CD4-positive, alpha-beta T cell (primary cell): ENCODE measurements around the gene BTN1A1. TPM values are rescaled to one million over a fixed set of nuclear protein-coding genes. Genes with fewer than 3 reads are reported as not detected.

ENCODE experiments used
- ATAC-seq: fragments of 200-7000 bp; cut with Tn5 transposase; one replicate; pipeline ENCODE4 v1.10.0; 2022; ENCODE audit warnings: mild to moderate bottlenecking; ENCODE audit not compliant: poor library complexity
- CTCF ChIA-PET: fragments of 350-600 bp; sonication (Branson Sonifier 250); formaldehyde crosslinking; loops from one replicate; lab custom pipeline; 2021; ENCODE audit warnings: antibody characterized with exemption, inconsistent platforms; lab: Charles Lee
- POLR2A ChIA-PET: fragments of 350-600 bp; sonication (Branson Sonifier 250); formaldehyde crosslinking; loops from one replicate; lab custom pipeline; 2021; ENCODE audit warnings: antibody characterized with exemption, inconsistent platforms; lab: Charles Lee
- DNase-seq, 14 experiments: peaks; one replicate each; pipeline ENCODE4 v3.0.0-alpha.2; 2013 to 2020; ENCODE audit warnings: mixed read lengths in 2 of 14
- H3K27ac ChIP-seq, 2 donors: one replicate each; pipeline versions ENCODE4 v1.5.1 to v1.7.0; 2013; ENCODE audit warnings: low read length in 2 of 2, low read depth in 1 of 2, mild to moderate bottlenecking in 1 of 2
- H3K27me3 ChIP-seq, 2 experiments: 1 replicate in 1 of 2; 2 replicates in 1 of 2; pipeline versions ENCODE4 v1.6.1 to v1.7.0; 2013; ENCODE audit warnings: low read length in 2 of 2, control low read depth in 1 of 2, mild to moderate bottlenecking in 1 of 2, moderate library complexity in 1 of 2; ENCODE audit not compliant: insufficient read depth in 2 of 2, control insufficient read depth in 1 of 2
- H3K36me3 ChIP-seq: one replicate; pipeline ENCODE4 v1.6.1; 2013; ENCODE audit warnings: low read length, control low read depth; ENCODE audit not compliant: insufficient read depth
- H3K4me1 ChIP-seq: one replicate; pipeline ENCODE4 v1.6.1; 2013; ENCODE audit warnings: low read length, control low read depth; ENCODE audit not compliant: insufficient read depth
- H3K4me3 ChIP-seq: one replicate; pipeline ENCODE4 v1.5.1; 2013; ENCODE audit warnings: mild to moderate bottlenecking, low read length, moderate library complexity
- H3K9me3 ChIP-seq, 2 experiments: 1 replicate in 1 of 2; 2 replicates in 1 of 2; pipeline versions ENCODE4 v1.6.1 to v1.7.0; 2013; ENCODE audit warnings: low read length in 2 of 2, mild to moderate bottlenecking in 2 of 2, control low read depth in 1 of 2, moderate library complexity in 1 of 2; ENCODE audit not compliant: control insufficient read depth in 1 of 2, insufficient read depth in 1 of 2
- H3K27ac Mint-ChIP-seq: one replicate; pipeline ENCODE4 v1.8.0; 2020; ENCODE audit warnings: mixed read lengths
- H3K27me3 Mint-ChIP-seq: one replicate; pipeline ENCODE4 v1.8.0; 2021; ENCODE audit warnings: mixed read lengths
- H3K36me3 Mint-ChIP-seq: one replicate; pipeline ENCODE4 v1.8.0; 2021; ENCODE audit warnings: low read depth, mixed read lengths
- H3K4me1 Mint-ChIP-seq: one replicate; pipeline ENCODE4 v1.8.0; 2021; ENCODE audit warnings: low read depth, mixed read lengths
- H3K4me3 Mint-ChIP-seq: one replicate; pipeline ENCODE4 v1.8.0; 2020; ENCODE audit warnings: mild to moderate bottlenecking, mixed read lengths
- H3K9me3 Mint-ChIP-seq: one replicate; pipeline ENCODE4 v1.8.0; 2020; ENCODE audit warnings: mixed read lengths
- CTCF ChIP-seq: fragments of 200-600 bp; IDR thresholded peaks from one replicate; pipeline ENCODE4 v1.8.0; 2022; ENCODE audit warnings: antibody characterized with exemption, mild to moderate bottlenecking
- intact Hi-C, 2 experiments: fragments of 100-400 bp; cut with DNase I in 1 of 2; cut with micrococcal nuclease in 1 of 2; formaldehyde crosslinking; loops; one replicate each; pipeline versions ENCODE4 v1.15.1 to v1.9.0; 2023 to 2025; cut with DNase I, micrococcal nuclease
- total RNA-seq, 174 experiments: library from RNA in 2 of 174; stranded (reverse) in 2 of 174; gene quantifications; one replicate each; pipeline ENCODE4 v1.2.3 and lab custom pipeline; 2021 to 2026

The BTN1A1 gene
- total RNA-seq, 2 experiments from 2014 or later: not detected

GRCh38 chr6:26524722-26525370, 24.7 kb downstream of the BTN1A1 start:
- H3K4me1 Mint-ChIP-seq: peaks cover 32% of the 10 kb centered on the region

DNA sequence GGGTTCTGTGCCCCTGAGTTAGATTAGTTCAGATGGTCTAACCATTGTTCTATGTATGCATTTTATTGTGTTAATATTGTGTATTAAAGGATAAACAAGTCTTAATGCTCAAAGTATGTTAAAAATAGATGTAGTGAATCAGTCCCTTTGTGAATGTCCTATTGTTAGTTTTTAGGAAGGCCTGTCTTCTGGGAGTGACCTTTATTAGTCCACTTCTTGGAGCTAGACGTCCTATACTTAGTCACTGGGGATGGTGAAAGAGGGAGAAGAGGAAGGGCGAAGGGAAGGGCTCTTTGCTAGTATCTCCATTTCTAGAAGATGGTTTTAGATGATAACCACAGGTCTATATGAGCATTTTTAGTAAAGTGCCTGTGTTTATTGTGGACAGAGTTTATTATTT, 25.7 kb downstream of the BTN1A1 start:
- intact Hi-C loops: no loop called here
- Histone ChIP-seq H3K36me3 (no peaks in the 10 kb centered on the region), H3K27me3 (no peaks in the 10 kb centered on the region), H3K9me3 (no peaks in the 10 kb centered on the region), H3K4me1 (peaks cover 4% of the 10 kb centered on the region), H3K27ac (no peak overlapping the region), H3K4me3 (no peak overlapping the region)
- TF ChIP-seq CTCF: no peak
- ATAC-seq: no peak
- Mint-ChIP-seq H3K27me3 (peaks cover 8% of the 10 kb centered on the region), H3K4me3 (no peak overlapping the region), H3K9me3 (no peaks in the 10 kb centered on the region), H3K27ac (no peak overlapping the region), H3K4me1 (peaks cover 24% of the 10 kb centered on the region), H3K36me3 (peaks cover 9% of the 10 kb centered on the region)
- no peak for DNase-seq
- ChIA-PET POLR2A (interaction anchor here (0.7 to 2.2 kb wide), 2 partner anchors 12 to 240 kb away, joined by 3 to 7 read pairs; partner anchors contain the start of gene HMGN4), CTCF (interaction anchor here (0.6 kb wide), 1 partner anchor 12 kb away, joined by 3 read pairs; no protein-coding TSS in a partner anchor)

More at GRCh38 chr6:26524722-26525370, 24.7 kb downstream of the BTN1A1 start:
- Mint-ChIP-seq H3K9me3 (no peaks in the 10 kb centered on the region), H3K27me3 (peaks cover 9% of the 10 kb centered on the region), H3K36me3 (peaks cover 16% of the 10 kb centered on the region), H3K27ac (no peak overlapping the region), H3K4me3 (no peak overlapping the region)
- no peak for DNase-seq
- ATAC-seq: no peak
- Histone ChIP-seq H3K4me1 (peaks cover 10% of the 10 kb centered on the region), H3K27ac (no peak overlapping the region), H3K9me3 (no peaks in the 10 kb centered on the region), H3K36me3 (no peaks in the 10 kb centered on the region), H3K27me3 (no peaks in the 10 kb centered on the region), H3K4me3 (no peak overlapping the region)
- intact Hi-C loops: no loop called here
- ChIA-PET POLR2A (interaction anchor here (1.2 kb wide), 1 partner anchor 8 kb away, joined by 4 read pairs; no protein-coding TSS in a partner anchor), CTCF (interaction anchor here (1.0 kb wide), 1 partner anchor 191 kb away, joined by 3 read pairs; no protein-coding TSS in a partner anchor)
- TF ChIP-seq CTCF: no peak

DNA sequence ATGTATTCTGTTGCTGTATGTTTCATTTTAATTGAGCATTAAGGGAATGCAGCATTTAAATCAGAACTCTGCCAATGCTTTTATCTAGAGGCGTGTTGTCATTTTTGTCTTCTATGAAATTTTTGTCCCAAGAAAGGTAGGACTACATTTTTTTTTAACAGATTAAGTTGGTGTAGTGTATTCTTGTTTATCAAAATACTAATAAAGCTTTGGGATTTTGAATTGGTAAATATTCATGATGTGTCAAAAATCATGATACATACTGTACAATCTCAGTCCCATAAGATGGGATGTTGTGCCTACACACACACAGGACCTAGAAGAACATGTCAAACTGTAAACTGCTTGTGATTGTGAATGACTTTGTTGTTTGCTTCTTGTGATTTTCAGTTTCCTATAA, 26.8 kb downstream of the BTN1A1 start:
- intact Hi-C loops: no loop called here
- CTCF ChIA-PET: interaction anchor here (0.8 kb wide), 1 partner anchor 10 kb away, joined by 3 read pairs; no protein-coding TSS in a partner anchor
- peaks cover 5% of the 10 kb centered on the region for H3K4me1 ChIP-seq

More for the DNA sequence above, 26.8 kb downstream of the BTN1A1 start:
- POLR2A ChIA-PET: interaction anchor here (1.2 to 2.2 kb wide), 2 partner anchors 11 to 53 kb away, joined by 5 to 7 read pairs; partner anchors contain the start of gene HMGN4
- Mint-ChIP-seq H3K36me3 (peaks cover 4% of the 10 kb centered on the region), H3K27ac (no peak overlapping the region), H3K9me3 (no peaks in the 10 kb centered on the region), H3K4me1 (peaks cover 24% of the 10 kb centered on the region), H3K27me3 (no peaks in the 10 kb centered on the region), H3K4me3 (no peak overlapping the region)
- Histone ChIP-seq H3K4me3 (no peak overlapping the region), H3K36me3 (no peaks in the 10 kb centered on the region), H3K27me3 (no peaks in the 10 kb centered on the region), H3K27ac (no peak overlapping the region), H3K9me3 (no peaks in the 10 kb centered on the region)
- no peak for DNase-seq
- ATAC-seq: no peak
- TF ChIP-seq CTCF: no peak
